Measurements from ENCODE around the gene SCYL2. TPM values are rescaled to one million over a fixed set of nuclear protein-coding genes. Genes with fewer than 3 reads are reported as not detected.

Gene SCYL2
- total and polyA plus RNA-seq, 2 donors (not counting 1 experiment from before 2014, with no cell fraction given), result 43.0 to 47.9 TPM

DNA sequence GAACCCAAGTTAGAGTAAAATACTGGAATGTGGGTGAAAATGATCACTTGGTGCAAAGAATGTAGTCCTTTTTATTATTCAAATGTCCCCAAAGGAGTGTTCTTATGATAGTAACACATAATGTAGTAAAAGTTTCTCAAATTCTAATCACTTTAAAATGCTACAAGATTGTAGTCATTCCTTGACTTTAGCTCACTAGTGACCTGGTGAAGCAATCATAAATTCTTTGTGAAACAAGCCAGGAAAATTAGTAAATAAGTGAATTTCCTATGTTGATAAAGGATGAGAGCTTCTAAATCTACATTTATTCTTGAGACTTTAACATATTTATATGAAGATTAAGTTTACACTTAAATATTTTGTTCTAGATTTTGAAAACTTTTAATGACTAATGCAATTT is 59.2 kb downstream of the SCYL2 start:
- Histone ChIP-seq H2AFZ (ENCODE audit: low read length) (no peak overlapping the region), H3K36me3 (ENCODE audit: control insufficient read depth, insufficient read depth, low read length) (no peaks in the 10 kb centered on the region), H3K9me3 (ENCODE audit: control insufficient read depth, insufficient read depth, low read depth, low read length) (no peaks in the 10 kb centered on the region), H3K4me3 (replicated peaks in 1 of 4; ENCODE audit: control extremely low read depth in 1 of 4, insufficient read depth in 1 of 4, low read depth in 3 of 4, low read length in 4 of 4) (no peak overlapping the region), H3K27me3 (ENCODE audit: control insufficient read depth, insufficient read depth, low read length) (no peaks in the 10 kb centered on the region), H3K79me2 (ENCODE audit: control insufficient read depth, insufficient read depth, low read length) (no peaks in the 10 kb centered on the region), H3K27ac (ENCODE audit: insufficient read depth, low read length) (no peak overlapping the region), H3K4me1 (ENCODE audit: control insufficient read depth, extremely low read depth, insufficient read depth, low read length) (no peaks in the 10 kb centered on the region), H3K9ac (ENCODE audit: insufficient read depth, low read length) (no peak overlapping the region), H3K4me2 (ENCODE audit: extremely low read depth, insufficient read depth, low read length) (no peak overlapping the region), H4K20me1 (ENCODE audit: control insufficient read depth, extremely low read depth, insufficient read depth, low read length) (no peaks in the 10 kb centered on the region)
- no peak for TF ChIP-seq EZH2 (IDR thresholded peaks at IDR 0.05; ENCODE audit: low read length, missing control alignments)
- TF ChIP-seq CTCF (conservative IDR thresholded peaks at IDR 0.05 in 1 of 2, IDR thresholded peaks at IDR 0.05 in 1 of 2; ENCODE audit: low read depth in 1 of 2, low read length in 2 of 2), result no peak
- DNase-seq (ENCODE audit: low read depth in 2 of 2), result no peak

- Histone ChIP-seq H3K79me2 (ENCODE audit: control insufficient read depth, insufficient read depth, low read length) (no peaks in the 10 kb centered on the region), H3K4me1 (ENCODE audit: control insufficient read depth, extremely low read depth, insufficient read depth, low read length) (no peaks in the 10 kb centered on the region), H2AFZ (ENCODE audit: low read length) (no peak overlapping the region), H3K9me3 (ENCODE audit: control insufficient read depth, insufficient read depth, low read depth, low read length) (no peaks in the 10 kb centered on the region), H3K27ac (ENCODE audit: insufficient read depth, low read length) (no peak overlapping the region), H3K27me3 (ENCODE audit: control insufficient read depth, insufficient read depth, low read length) (no peaks in the 10 kb centered on the region), H3K4me3 (replicated peaks in 1 of 4; ENCODE audit: control extremely low read depth in 1 of 4, insufficient read depth in 1 of 4, low read depth in 3 of 4, low read length in 4 of 4) (no peak overlapping the region), H3K9ac (ENCODE audit: insufficient read depth, low read length) (no peak overlapping the region), H3K36me3 (ENCODE audit: control insufficient read depth, insufficient read depth, low read length) (no peaks in the 10 kb centered on the region), H3K4me2 (ENCODE audit: extremely low read depth, insufficient read depth, low read length) (no peak overlapping the region), H4K20me1 (ENCODE audit: control insufficient read depth, extremely low read depth, insufficient read depth, low read length) (no peaks in the 10 kb centered on the region)
- DNase-seq (ENCODE audit: low read depth in 2 of 2), result no peak
- TF ChIP-seq EZH2 (IDR thresholded peaks at IDR 0.05; ENCODE audit: low read length, missing control alignments), result no peak
- no peak for TF ChIP-seq CTCF (conservative IDR thresholded peaks at IDR 0.05 in 1 of 2, IDR thresholded peaks at IDR 0.05 in 1 of 2; ENCODE audit: low read depth in 1 of 2, low read length in 2 of 2)
Measured at GRCh38 chr12:100329800-100330199, 62.8 kb downstream of the SCYL2 start.

- H3K4me1 ChIP-seq (ENCODE audit: control insufficient read depth, extremely low read depth, insufficient read depth, low read length), result no peaks in the 10 kb centered on the region
- H3K9ac ChIP-seq (ENCODE audit: insufficient read depth, low read length), result no peak overlapping the region
- H2AFZ ChIP-seq (ENCODE audit: low read length), result no peak overlapping the region
- no peaks in the 10 kb centered on the region for H3K27me3 ChIP-seq (ENCODE audit: control insufficient read depth, insufficient read depth, low read length)
- no peaks in the 10 kb centered on the region for H3K79me2 ChIP-seq (ENCODE audit: control insufficient read depth, insufficient read depth, low read length)
- no peak overlapping the region for H3K4me3 ChIP-seq (replicated peaks in 1 of 4; ENCODE audit: control extremely low read depth in 1 of 4, insufficient read depth in 1 of 4, low read depth in 3 of 4, low read length in 4 of 4)
- no peaks in the 10 kb centered on the region for H3K9me3 ChIP-seq (ENCODE audit: control insufficient read depth, insufficient read depth, low read depth, low read length)
- TF ChIP-seq CTCF (conservative IDR thresholded peaks at IDR 0.05 in 1 of 2, IDR thresholded peaks at IDR 0.05 in 1 of 2; ENCODE audit: low read depth in 1 of 2, low read length in 2 of 2), result no peak
- TF ChIP-seq EZH2 (IDR thresholded peaks at IDR 0.05; ENCODE audit: low read length, missing control alignments), result no peak
- no peak overlapping the region for H3K27ac ChIP-seq (ENCODE audit: insufficient read depth, low read length)
- H3K36me3 ChIP-seq (ENCODE audit: control insufficient read depth, insufficient read depth, low read length), result no peaks in the 10 kb centered on the region
- H3K4me2 ChIP-seq (ENCODE audit: extremely low read depth, insufficient read depth, low read length), result no peak overlapping the region
- no peaks in the 10 kb centered on the region for H4K20me1 ChIP-seq (ENCODE audit: control insufficient read depth, extremely low read depth, insufficient read depth, low read length)
- DNase-seq (ENCODE audit: low read depth in 2 of 2), result no peak
Measured at GRCh38 chr12:100331871-100332270, 64.9 kb downstream of the SCYL2 start.
